GM23338 (cell line): ENCODE measurements around the gene ADCY5.

Experiments
- CREB1 ChIP-seq: fragments of 250-450 bp; sonication (Bioruptor Pico); IDR thresholded peaks from 2 replicates; pipeline ENCODE4 v1.5.0; 2020; ENCODE audit warnings: low read depth, mild to moderate bottlenecking, moderate library complexity
- CTCF ChIP-seq, 2 experiments: fragments of 200-600 bp in 1 of 2; sonication (generic) in 1 of 2; conservative IDR thresholded peaks; 2 replicates each; pipeline versions ENCODE4 v1.5.1 to v1.6.1; 2016 to 2017; ENCODE audit warnings: antibody characterized with exemption in 2 of 2, low read depth in 2 of 2, mild to moderate bottlenecking in 2 of 2, moderate library complexity in 1 of 2
- TF ChIP-seq, protein P1 (sequence below): IDR thresholded peaks from one replicate; pipeline ENCODE4 v1.6.1; 2018; ENCODE audit warnings: antibody characterized with exemption; ENCODE audit not compliant: unreplicated experiment

GRCh38 chr3:123389628-123389918, 59.3 kb downstream of the ADCY5 start:
- TF ChIP-seq CREB1 (CRISPR knock-in tag): no peak
- TF ChIP-seq, protein P1, sequence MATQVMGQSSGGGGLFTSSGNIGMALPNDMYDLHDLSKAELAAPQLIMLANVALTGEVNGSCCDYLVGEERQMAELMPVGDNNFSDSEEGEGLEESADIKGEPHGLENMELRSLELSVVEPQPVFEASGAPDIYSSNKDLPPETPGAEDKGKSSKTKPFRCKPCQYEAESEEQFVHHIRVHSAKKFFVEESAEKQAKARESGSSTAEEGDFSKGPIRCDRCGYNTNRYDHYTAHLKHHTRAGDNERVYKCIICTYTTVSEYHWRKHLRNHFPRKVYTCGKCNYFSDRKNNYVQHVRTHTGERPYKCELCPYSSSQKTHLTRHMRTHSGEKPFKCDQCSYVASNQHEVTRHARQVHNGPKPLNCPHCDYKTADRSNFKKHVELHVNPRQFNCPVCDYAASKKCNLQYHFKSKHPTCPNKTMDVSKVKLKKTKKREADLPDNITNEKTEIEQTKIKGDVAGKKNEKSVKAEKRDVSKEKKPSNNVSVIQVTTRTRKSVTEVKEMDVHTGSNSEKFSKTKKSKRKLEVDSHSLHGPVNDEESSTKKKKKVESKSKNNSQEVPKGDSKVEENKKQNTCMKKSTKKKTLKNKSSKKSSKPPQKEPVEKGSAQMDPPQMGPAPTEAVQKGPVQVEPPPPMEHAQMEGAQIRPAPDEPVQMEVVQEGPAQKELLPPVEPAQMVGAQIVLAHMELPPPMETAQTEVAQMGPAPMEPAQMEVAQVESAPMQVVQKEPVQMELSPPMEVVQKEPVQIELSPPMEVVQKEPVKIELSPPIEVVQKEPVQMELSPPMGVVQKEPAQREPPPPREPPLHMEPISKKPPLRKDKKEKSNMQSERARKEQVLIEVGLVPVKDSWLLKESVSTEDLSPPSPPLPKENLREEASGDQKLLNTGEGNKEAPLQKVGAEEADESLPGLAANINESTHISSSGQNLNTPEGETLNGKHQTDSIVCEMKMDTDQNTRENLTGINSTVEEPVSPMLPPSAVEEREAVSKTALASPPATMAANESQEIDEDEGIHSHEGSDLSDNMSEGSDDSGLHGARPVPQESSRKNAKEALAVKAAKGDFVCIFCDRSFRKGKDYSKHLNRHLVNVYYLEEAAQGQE: no peak
- no peak for TF ChIP-seq CTCF (conservative IDR thresholded peaks at IDR 0.05; ENCODE audit: low read depth in 2 of 2)
